NCI-H82 (cell line): Measurements from ENCODE around the gene NAB1.

Source experiments
- DNase-seq: peaks from one replicate; lab custom pipeline; 2025; lab: John Stamatoyannopoulos, UW

NAB1 gene

GRCh38 chr2:190637903-190638618, 10.8 kb upstream of the NAB1 start:
- no peak for DNase-seq

GRCh38 chr2:190640117-190640516, 8.8 kb upstream of the NAB1 start:
- no peak for DNase-seq

GRCh38 chr2:190641469-190641868, 7.4 kb upstream of the NAB1 start:
- DNase-seq: no peak

GRCh38 chr2:190646780-190647522, 1.9 kb upstream of the NAB1 start:
- DNase-seq: no peak

- peak; percentile 92 for DNase-seq
These were observed 421 bp upstream of the NAB1 start for GRCh38 chr2:190648289-190649034.

- DNase-seq: peak; percentile 48
These were observed 1.0 kb downstream of the NAB1 start for GRCh38 chr2:190649798-190650390.

GRCh38 chr2:190651413-190651812, 2.5 kb downstream of the NAB1 start:
- DNase-seq: no peak

GRCh38 chr2:190653231-190653630, 4.3 kb downstream of the NAB1 start:
- DNase-seq: no peak

- DNase-seq: no peak
These were observed 5.0 kb downstream of the NAB1 start for GRCh38 chr2:190653931-190654330.

GRCh38 chr2:190655113-190655512, 6.2 kb downstream of the NAB1 start:
- DNase-seq: no peak

- DNase-seq: no peak
These were observed 6.7 kb downstream of the NAB1 start for GRCh38 chr2:190655570-190655969.

- DNase-seq: no peak
These were observed 7.4 kb downstream of the NAB1 start for GRCh38 chr2:190656301-190656700.

GRCh38 chr2:190657474-190658255, 8.8 kb downstream of the NAB1 start:
- no peak for DNase-seq

- DNase-seq: no peak
These were observed 10.7 kb downstream of the NAB1 start for GRCh38 chr2:190659553-190659952.

- no peak for DNase-seq
These were observed 13.9 kb downstream of the NAB1 start for GRCh38 chr2:190662754-190663153.

GRCh38 chr2:190663348-190663747, 14.5 kb downstream of the NAB1 start:
- no peak for DNase-seq

- DNase-seq: no peak
These were observed 15.0 kb downstream of the NAB1 start for GRCh38 chr2:190663839-190664238.

GRCh38 chr2:190664240-190664639, 15.4 kb downstream of the NAB1 start:
- DNase-seq: no peak

- DNase-seq: no peak
These were observed 18.0 kb downstream of the NAB1 start for GRCh38 chr2:190666895-190667294.

GRCh38 chr2:190668892-190669291, 20.0 kb downstream of the NAB1 start:
- no peak for DNase-seq

- DNase-seq: no peak
These were observed 21.5 kb downstream of the NAB1 start for GRCh38 chr2:190670182-190670946.
